ENCODE data around the gene HOXA3.

HOXA3 gene

GRCh38 chr7:27091105-27091504 lies 61.3 kb downstream of the HOXA3 start:
- DNase-seq (ENCODE audit: low read depth) = no peak

- no peak for DNase-seq (ENCODE audit: low read depth)
Measured at GRCh38 chr7:27088002-27088922, 64.1 kb downstream of the HOXA3 start.

DNA sequence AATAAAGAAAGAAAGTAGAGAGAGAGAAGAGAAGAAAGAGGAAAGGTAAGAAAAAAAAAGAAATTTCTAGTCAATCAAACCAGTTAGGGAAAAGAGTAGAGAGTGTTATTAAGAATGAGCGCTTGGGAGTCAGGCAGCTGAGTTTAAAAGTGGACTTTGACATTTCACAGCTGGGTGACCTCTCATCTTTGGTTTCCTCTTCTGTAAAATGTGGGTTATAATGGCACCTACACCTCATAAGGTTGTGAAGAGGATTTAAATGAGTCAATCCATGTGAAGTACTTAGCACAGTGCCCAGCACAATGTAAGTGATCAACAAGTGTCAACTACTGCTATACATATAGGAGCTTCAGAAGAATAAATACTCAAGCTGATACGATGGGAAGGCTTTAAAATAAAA lies 68.7 kb downstream of the HOXA3 start:
- no peak for DNase-seq (ENCODE audit: low read depth)

DNA sequence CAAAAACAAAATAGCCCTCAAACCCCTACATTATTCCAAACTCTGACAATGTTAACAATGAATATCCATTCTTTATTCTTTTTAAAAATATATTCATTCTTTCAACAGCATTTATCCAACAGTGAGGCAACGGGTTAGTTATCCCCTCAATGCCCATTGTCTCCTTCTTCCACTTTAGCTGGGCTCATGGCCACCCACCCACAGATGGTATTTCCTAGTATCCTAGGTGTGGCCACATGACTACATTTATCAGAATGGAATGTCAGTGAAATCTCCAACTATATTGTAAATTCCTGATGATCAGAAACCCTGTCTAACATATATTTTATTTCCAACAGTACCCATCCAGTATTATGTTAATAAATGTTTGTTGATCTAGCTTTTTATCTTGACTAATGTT lies 70.2 kb downstream of the HOXA3 start:
- DNase-seq (ENCODE audit: low read depth) = no peak

DNA sequence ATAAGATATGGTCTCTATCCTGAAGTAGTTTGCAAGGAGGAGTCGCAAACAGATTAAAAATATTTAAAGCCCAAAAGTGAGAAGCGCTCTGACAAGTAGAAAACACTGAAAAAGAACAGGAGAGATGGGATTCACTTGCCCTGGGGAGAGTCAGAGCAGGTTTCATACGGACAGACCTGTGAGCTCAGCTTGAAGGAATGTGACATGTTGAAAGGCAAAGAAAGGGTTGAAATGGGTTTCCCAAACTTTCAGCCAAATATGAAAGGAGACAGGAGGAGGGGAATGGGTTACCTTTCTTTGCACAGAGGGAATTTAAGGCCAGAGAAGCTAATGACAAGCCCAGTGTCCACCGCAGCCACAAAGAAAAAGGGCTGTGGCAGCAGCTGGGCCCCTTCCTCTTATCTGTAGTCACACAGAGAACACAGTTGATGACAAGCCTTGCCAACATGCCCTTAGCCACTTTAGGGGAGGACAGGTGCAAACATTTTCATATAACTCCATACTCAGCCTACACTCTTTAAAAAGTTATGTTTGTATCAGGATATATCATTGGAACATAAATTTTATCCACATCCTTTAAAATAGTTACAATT lies 71.4 kb downstream of the HOXA3 start:
- DNase-seq (ENCODE audit: low read depth) = no peak

GRCh38 chr7:27079234-27079975 lies 73.0 kb downstream of the HOXA3 start:
- no peak for DNase-seq (ENCODE audit: low read depth)

- no peak for DNase-seq (ENCODE audit: low read depth)
Measured at GRCh38 chr7:27078616-27079233, 73.7 kb downstream of the HOXA3 start.

- no peak for DNase-seq (ENCODE audit: low read depth)
Measured at GRCh38 chr7:27073076-27073475, 79.3 kb downstream of the HOXA3 start.

DNA sequence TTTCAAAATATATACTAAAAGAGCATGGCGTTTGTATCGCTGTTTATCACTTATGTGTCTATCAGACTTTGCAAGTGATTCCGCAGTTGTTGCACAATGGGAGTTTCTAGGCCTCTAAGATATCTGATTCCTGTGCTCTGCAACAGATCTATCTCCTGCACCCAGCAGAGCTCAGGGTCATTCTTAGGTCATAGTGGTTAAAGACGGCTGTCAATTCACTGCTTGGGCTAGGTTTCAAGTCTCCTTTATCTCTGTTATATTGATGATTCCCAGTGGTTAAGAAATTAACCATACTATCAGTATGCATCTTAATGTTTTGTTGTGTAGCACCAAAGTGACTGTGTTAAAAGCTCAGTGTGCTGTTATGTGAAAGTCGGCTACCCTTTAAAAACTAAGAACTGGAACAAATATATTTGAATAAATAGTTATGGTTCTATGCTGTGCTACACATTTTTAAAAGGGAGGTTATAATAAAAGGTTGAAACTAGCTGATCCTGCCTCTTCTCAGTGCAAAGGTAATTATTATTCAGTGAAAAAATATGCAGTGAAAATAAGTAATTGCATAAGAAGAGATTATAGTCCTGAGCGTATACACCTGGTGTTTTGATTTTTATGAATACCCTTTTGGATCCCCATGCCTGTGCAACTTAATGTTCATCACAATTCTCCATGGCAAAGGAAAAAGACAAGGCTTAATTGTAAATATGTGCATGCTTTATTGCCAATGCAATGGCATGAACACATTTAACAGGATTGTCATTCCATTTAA lies 80.6 kb downstream of the HOXA3 start:
- no peak for DNase-seq (ENCODE audit: low read depth)

- no peak for DNase-seq (ENCODE audit: low read depth)
Measured at GRCh38 chr7:27068259-27068658, 84.1 kb downstream of the HOXA3 start.

- no peak for DNase-seq (ENCODE audit: low read depth)
Measured at GRCh38 chr7:27066148-27066547, 86.2 kb downstream of the HOXA3 start.

DNA sequence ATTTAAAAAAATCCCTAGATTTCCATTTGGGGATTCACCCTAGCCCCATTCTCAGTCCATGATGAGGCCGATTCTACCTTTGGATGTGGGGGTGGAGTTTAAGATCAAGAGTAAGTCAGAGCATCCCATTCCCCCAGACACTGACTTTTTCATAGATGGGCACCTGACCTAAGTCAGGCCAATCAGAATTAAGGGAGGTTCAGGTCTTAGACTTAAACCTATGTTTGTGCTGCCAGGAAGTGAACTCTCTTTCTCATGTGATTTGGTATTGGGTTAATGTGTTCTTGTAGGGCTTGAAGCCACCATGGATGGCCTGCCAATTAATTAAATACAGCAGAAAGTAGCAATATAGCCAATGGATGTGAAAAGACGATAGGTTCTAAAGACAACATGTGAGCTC lies 86.7 kb downstream of the HOXA3 start:
- DNase-seq (ENCODE audit: low read depth) = no peak

DNA sequence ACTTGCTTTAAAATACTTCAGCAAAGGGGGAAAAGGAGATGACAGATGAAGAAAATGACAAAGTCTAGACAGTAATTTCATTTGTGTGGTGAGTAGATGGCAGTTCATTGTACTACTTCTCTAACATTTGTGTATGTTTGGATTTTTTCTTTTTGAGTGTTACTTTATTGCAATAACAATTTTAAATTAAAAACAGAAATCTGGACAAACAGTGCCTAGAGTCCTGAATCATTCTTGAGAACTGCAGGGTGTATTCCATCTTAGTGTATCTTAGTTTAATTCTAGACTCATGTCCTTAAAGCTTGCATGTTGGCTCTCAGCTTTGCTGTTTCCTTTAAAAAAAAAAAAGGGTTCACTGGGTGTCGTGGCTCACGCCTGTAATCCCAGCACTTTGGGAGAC lies 87.7 kb downstream of the HOXA3 start:
- DNase-seq (ENCODE audit: low read depth) = no peak

GRCh38 chr7:27064159-27064558 lies 88.2 kb downstream of the HOXA3 start:
- no peak for DNase-seq (ENCODE audit: low read depth)

DNA sequence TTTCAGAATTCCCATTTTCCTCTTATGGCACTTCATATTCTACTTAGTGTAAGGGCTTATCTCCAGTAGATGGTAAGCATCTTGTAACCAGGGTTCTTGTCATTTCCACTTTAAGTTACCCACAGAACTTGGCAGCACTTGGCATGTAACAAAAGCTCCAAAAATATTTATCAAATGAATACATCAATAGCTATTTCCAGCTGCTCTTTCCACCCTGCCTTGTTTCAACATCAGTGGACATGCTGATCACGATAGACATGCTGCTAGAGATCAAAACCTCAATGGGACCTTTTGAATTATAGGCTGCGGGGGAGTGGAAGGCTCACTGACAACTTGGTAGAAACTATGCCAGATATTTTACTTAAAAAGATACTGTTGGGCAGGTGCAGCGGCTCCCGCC lies 89.4 kb downstream of the HOXA3 start:
- DNase-seq (ENCODE audit: low read depth) = no peak
